ENCODE data around the gene ZFC3H1.

DNA sequence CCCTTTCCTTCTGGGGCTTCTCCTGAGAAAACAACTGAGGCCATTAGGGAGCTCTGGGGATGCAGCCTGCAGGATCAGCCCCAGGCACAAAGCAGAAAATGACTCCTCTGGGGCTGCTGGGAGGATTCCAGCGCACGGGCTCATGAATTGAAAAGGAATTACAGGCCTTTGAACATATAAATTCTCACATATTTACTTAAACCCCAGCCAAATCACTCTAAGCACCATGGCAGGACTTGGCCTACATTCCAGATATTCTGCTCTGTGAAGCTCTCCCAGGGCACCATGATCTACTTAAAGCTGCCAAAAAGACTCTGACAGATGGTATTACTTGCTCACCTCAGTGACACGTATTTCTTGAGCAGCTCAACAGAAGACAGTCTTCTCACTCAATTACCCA is 87.2 kb downstream of the ZFC3H1 start:
- TF ChIP-seq POLR2A (IDR thresholded peaks at IDR 0.05; ENCODE audit: low read depth, low read length) (no peak), POLR2AphosphoS5 (IDR thresholded peaks at IDR 0.05; ENCODE audit: low read depth, low read length) (no peak)
